ENCODE measurements around the gene CERS1. TPM values are rescaled to one million over a fixed set of nuclear protein-coding genes. Genes with fewer than 3 reads are reported as not detected.

The CERS1 gene
- total RNA-seq, 4 donors from 2014 or later, result not detected

GRCh38 chr19:18867199-18867598 lies 28.8 kb downstream of the CERS1 start:
- TF ChIP-seq, protein P1, sequence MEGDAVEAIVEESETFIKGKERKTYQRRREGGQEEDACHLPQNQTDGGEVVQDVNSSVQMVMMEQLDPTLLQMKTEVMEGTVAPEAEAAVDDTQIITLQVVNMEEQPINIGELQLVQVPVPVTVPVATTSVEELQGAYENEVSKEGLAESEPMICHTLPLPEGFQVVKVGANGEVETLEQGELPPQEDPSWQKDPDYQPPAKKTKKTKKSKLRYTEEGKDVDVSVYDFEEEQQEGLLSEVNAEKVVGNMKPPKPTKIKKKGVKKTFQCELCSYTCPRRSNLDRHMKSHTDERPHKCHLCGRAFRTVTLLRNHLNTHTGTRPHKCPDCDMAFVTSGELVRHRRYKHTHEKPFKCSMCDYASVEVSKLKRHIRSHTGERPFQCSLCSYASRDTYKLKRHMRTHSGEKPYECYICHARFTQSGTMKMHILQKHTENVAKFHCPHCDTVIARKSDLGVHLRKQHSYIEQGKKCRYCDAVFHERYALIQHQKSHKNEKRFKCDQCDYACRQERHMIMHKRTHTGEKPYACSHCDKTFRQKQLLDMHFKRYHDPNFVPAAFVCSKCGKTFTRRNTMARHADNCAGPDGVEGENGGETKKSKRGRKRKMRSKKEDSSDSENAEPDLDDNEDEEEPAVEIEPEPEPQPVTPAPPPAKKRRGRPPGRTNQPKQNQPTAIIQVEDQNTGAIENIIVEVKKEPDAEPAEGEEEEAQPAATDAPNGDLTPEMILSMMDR (IDR thresholded peaks at IDR 0.05), result no peak
- TF ChIP-seq POLR2A (IDR thresholded peaks at IDR 0.05), result no peak
- DNase-seq, result peak in 1 of 3 donors; percentile 44
- peaks cover 0 to 15% (median 6%) of the 10 kb centered on the region in 4 donors for H3K4me1 ChIP-seq
- no peaks in the 10 kb centered on the region for H3K9me3 ChIP-seq
- no peak overlapping the region for H3K27ac ChIP-seq
- no peak overlapping the region for H3K4me3 ChIP-seq
- no peaks in the 10 kb centered on the region for H3K27me3 ChIP-seq
- peaks cover 0 to 54% (median 0%) of the 10 kb centered on the region in 3 donors for H3K36me3 ChIP-seq

DNA sequence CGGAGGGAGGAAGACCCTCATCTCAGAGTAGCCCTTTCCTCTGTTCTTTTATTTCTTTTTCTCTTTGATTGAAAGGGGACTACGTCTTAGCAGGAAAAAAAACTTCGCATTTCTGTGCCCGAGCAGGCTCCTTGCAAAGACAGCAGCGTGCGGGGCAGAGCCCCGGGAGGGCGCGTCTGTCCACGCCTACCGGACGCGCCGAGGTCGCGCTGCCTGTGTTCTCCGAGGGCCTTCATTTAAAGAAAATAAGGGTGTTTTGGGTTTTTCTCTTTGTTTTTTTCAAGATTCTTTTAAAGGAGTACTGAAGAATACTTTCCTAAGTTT lies 29.2 kb downstream of the CERS1 start:
- no peak overlapping the region for H3K4me3 ChIP-seq
- TF ChIP-seq, protein P1 (IDR thresholded peaks at IDR 0.05), result peak in 1 of 6 experiments; percentile 31
- TF ChIP-seq POLR2A (IDR thresholded peaks at IDR 0.05), result no peak
- H3K9me3 ChIP-seq, result no peaks in the 10 kb centered on the region
- peaks cover 0 to 58% (median 0%) of the 10 kb centered on the region in 3 donors for H3K36me3 ChIP-seq
- no peak overlapping the region for H3K27ac ChIP-seq
- no peak for DNase-seq
- H3K27me3 ChIP-seq, result no peaks in the 10 kb centered on the region
- H3K4me1 ChIP-seq, result peaks cover 0 to 15% (median 6%) of the 10 kb centered on the region in 4 donors

GRCh38 chr19:18865973-18866799 lies 29.8 kb downstream of the CERS1 start:
- no peaks in the 10 kb centered on the region for H3K27me3 ChIP-seq
- peaks cover 0 to 15% (median 6%) of the 10 kb centered on the region in 4 donors for H3K4me1 ChIP-seq
- H3K27ac ChIP-seq, result no peak overlapping the region
- no peaks in the 10 kb centered on the region for H3K9me3 ChIP-seq
- no peak overlapping the region for H3K4me3 ChIP-seq
- DNase-seq, result peak; percentile 59 to 78 (median 77)
- TF ChIP-seq, protein P1 (IDR thresholded peaks at IDR 0.05), result peak; percentile 86 to 98 (median 92)
- TF ChIP-seq POLR2A (IDR thresholded peaks at IDR 0.05), result no peak
- peaks cover 0 to 64% (median 0%) of the 10 kb centered on the region in 3 donors for H3K36me3 ChIP-seq

GRCh38 chr19:18865106-18865972 lies 30.6 kb downstream of the CERS1 start:
- no peak overlapping the region for H3K4me3 ChIP-seq
- no peaks in the 10 kb centered on the region for H3K27me3 ChIP-seq
- no peak for TF ChIP-seq POLR2A (IDR thresholded peaks at IDR 0.05)
- TF ChIP-seq, protein P1 (IDR thresholded peaks at IDR 0.05), result no peak
- H3K27ac ChIP-seq, result no peak overlapping the region
- H3K4me1 ChIP-seq, result peaks cover 0 to 12% (median 4%) of the 10 kb centered on the region in 4 donors
- no peak for DNase-seq
- H3K36me3 ChIP-seq, result peaks cover 0 to 73% (median 0%) of the 10 kb centered on the region in 3 donors
- no peaks in the 10 kb centered on the region for H3K9me3 ChIP-seq

DNA sequence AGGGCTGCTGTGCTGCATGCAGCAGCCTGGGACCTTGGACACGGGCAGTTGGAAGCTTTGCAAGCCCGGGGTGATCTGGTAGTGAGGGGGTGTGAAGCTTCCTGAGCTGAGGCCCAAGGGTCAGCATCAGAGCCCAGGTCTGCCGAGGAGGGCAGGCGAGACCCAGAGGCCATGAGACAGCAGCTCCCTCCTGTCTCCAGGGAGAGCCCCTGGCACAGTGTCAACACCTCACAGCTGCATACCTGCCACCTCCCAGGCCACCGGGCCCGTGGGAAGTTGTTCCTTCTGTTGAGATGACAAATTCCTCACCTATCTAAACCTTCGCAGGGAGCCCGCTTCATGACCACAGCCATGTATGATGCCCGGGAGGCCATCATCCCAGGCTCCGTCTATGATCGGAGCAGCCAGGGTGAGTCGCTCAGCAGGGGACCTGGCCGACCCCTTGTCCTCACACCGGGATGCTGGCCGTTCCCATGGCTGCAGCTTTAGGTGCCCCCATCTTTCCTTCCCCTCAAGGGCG lies 32.1 kb downstream of the CERS1 start:
- no peak overlapping the region for H3K27ac ChIP-seq

More for the DNA sequence above, 32.1 kb downstream of the CERS1 start:
- H3K36me3 ChIP-seq, result peaks cover 0 to 87% (median 0%) of the 10 kb centered on the region in 3 donors
- H3K4me1 ChIP-seq, result no peaks in the 10 kb centered on the region
- no peak for TF ChIP-seq POLR2A (IDR thresholded peaks at IDR 0.05)
- TF ChIP-seq, protein P1 (IDR thresholded peaks at IDR 0.05), result no peak
- H3K27me3 ChIP-seq, result no peaks in the 10 kb centered on the region
- no peak for DNase-seq
- H3K9me3 ChIP-seq, result no peaks in the 10 kb centered on the region
- no peak overlapping the region for H3K4me3 ChIP-seq
